OCI-LY1 (cell line): Measurements from ENCODE around the gene SH3BP5.

ENCODE experiments used
- H2AFZ ChIP-seq: fragments of 200-600 bp; sonication (generic), shearing (Covaris generic); 2 replicates; pipeline ENCODE4 v1.6.0; 2014; ENCODE audit warnings: antibody characterized with exemption, mild to moderate bottlenecking, low read length
- H3F3A ChIP-seq: fragments of 200-600 bp; sonication (generic), shearing (Covaris generic); 2 replicates; pipeline ENCODE4 v1.6.0; 2014; ENCODE audit warnings: mild to moderate bottlenecking, antibody characterized with exemption, low read length, moderate library complexity; ENCODE audit not compliant: insufficient read depth
- H3K27ac ChIP-seq: fragments of 200-600 bp; sonication (generic); 2 replicates; pipeline ENCODE4 v1.5.1; 2014; ENCODE audit warnings: low read length, mixed run types, mild to moderate bottlenecking, low read depth; ENCODE audit not compliant: poor library complexity, severe bottlenecking
- H3K27me3 ChIP-seq: fragments of 200-600 bp; sonication (generic); 2 replicates; pipeline ENCODE4 v1.6.0; 2014; ENCODE audit warnings: antibody characterized with exemption, mild to moderate bottlenecking, low read length, moderate library complexity; ENCODE audit not compliant: insufficient read depth
- H3K36me3 ChIP-seq: fragments of 200-600 bp; sonication (generic); 2 replicates; pipeline ENCODE4 v1.6.1; 2014; ENCODE audit warnings: mild to moderate bottlenecking, antibody characterized with exemption, low read length, moderate library complexity, mixed read lengths; ENCODE audit not compliant: insufficient read depth
- H3K4me1 ChIP-seq: fragments of 200-600 bp; sonication (generic); 2 replicates; pipeline ENCODE4 v1.5.1; 2014; ENCODE audit warnings: mild to moderate bottlenecking, low read length, moderate library complexity; ENCODE audit not compliant: insufficient read depth, severe bottlenecking
- H3K4me2 ChIP-seq: fragments of 200-600 bp; sonication (generic), shearing (Covaris generic); 2 replicates; pipeline ENCODE4 v1.6.1; 2014; ENCODE audit warnings: low read length
- H3K4me3 ChIP-seq: fragments of 200-600 bp; sonication (generic); 2 replicates; pipeline ENCODE4 v1.5.1; 2014; ENCODE audit warnings: low read length, low read depth, mild to moderate bottlenecking, mixed read lengths; ENCODE audit not compliant: poor library complexity, severe bottlenecking
- H3K79me2 ChIP-seq: fragments of 200-600 bp; shearing (Covaris generic); 2 replicates; pipeline ENCODE4 v1.6.1; 2016; ENCODE audit warnings: mixed run types, low read length, mixed read lengths; ENCODE audit not compliant: insufficient read depth
- H3K9ac ChIP-seq: fragments of 200-600 bp; sonication (generic), shearing (Covaris generic); 2 replicates; pipeline ENCODE4 v1.6.1; 2014; ENCODE audit warnings: mild to moderate bottlenecking, low read length, mixed read lengths
- H3K9me2 ChIP-seq: fragments of 200-600 bp; sonication (generic), shearing (Covaris generic); 2 replicates; pipeline ENCODE4 v1.6.1; 2014; ENCODE audit warnings: low read depth, mild to moderate bottlenecking, low read length, mixed read lengths
- H3K9me3 ChIP-seq: fragments of 200-600 bp; shearing (Covaris generic); 2 replicates; pipeline ENCODE4 v1.6.1; 2014; ENCODE audit warnings: low read length, mixed read lengths
- H4K20me1 ChIP-seq: fragments of 200-600 bp; sonication (generic), shearing (Covaris generic); 2 replicates; pipeline ENCODE4 v1.6.0; 2016; ENCODE audit warnings: mild to moderate bottlenecking, low read length; ENCODE audit not compliant: insufficient read depth
- EZH2 ChIP-seq: fragments of 200-600 bp; sonication (generic), shearing (Covaris generic); IDR thresholded peaks from 2 replicates; pipeline ENCODE4 v1.8.0; 2017; ENCODE audit warnings: borderline replicate concordance, mixed run types, mild to moderate bottlenecking, antibody characterized with exemption, low read length, moderate library complexity, mixed read lengths
- TF ChIP-seq, protein P1 (sequence below): fragments of 200-600 bp; sonication (generic), shearing (Covaris generic); IDR thresholded peaks from 2 replicates; pipeline ENCODE4 v1.5.1; 2017; ENCODE audit warnings: mild to moderate bottlenecking, antibody characterized with exemption, low read length, moderate library complexity, mixed read lengths

SH3BP5 gene

GRCh38 chr3:15261274-15261673, 71.1 kb downstream of the SH3BP5 start:
- Histone ChIP-seq H2AFZ (no peak overlapping the region), H3K9me2 (no peaks in the 10 kb centered on the region), H3K9ac (no peak overlapping the region), H3K4me2 (no peak overlapping the region), H4K20me1 (no peaks in the 10 kb centered on the region), H3K4me1 (no peaks in the 10 kb centered on the region), H3K79me2 (no peaks in the 10 kb centered on the region), H3K4me3 (no peak overlapping the region), H3K27ac (no peak overlapping the region), H3K9me3 (no peaks in the 10 kb centered on the region), H3K27me3 (no peaks in the 10 kb centered on the region), H3F3A (no peaks in the 10 kb centered on the region), H3K36me3 (peaks cover 8% of the 10 kb centered on the region; the same call in 1 of the 2 replicates)
- TF ChIP-seq, protein P1, sequence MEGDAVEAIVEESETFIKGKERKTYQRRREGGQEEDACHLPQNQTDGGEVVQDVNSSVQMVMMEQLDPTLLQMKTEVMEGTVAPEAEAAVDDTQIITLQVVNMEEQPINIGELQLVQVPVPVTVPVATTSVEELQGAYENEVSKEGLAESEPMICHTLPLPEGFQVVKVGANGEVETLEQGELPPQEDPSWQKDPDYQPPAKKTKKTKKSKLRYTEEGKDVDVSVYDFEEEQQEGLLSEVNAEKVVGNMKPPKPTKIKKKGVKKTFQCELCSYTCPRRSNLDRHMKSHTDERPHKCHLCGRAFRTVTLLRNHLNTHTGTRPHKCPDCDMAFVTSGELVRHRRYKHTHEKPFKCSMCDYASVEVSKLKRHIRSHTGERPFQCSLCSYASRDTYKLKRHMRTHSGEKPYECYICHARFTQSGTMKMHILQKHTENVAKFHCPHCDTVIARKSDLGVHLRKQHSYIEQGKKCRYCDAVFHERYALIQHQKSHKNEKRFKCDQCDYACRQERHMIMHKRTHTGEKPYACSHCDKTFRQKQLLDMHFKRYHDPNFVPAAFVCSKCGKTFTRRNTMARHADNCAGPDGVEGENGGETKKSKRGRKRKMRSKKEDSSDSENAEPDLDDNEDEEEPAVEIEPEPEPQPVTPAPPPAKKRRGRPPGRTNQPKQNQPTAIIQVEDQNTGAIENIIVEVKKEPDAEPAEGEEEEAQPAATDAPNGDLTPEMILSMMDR = no peak
- TF ChIP-seq EZH2 = no peak

DNA sequence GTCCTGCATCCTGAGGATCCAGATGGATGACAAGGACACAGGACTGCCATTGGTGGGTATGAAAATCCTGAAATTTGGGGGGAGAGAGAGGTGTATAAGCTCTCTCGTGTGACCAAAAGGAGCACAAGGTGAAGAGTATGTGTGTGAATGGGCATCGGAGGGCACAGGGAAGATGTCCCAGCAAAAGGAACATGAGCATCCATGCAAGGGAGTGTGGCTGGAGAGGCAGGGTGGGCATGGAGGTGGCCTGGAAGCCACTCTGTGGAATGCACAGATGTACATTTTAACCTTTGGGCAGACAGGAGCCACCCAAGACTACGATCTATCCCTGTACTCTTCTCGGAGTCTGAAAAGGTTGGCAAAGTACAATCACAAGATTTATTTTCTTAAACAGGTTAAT, 71.9 kb downstream of the SH3BP5 start:
- Histone ChIP-seq H3K27me3 (no peaks in the 10 kb centered on the region), H3K27ac (no peak overlapping the region), H3K79me2 (no peaks in the 10 kb centered on the region), H3K9ac (no peak overlapping the region), H3K4me2 (no peak overlapping the region), H4K20me1 (no peaks in the 10 kb centered on the region), H3F3A (no peaks in the 10 kb centered on the region), H3K4me1 (no peaks in the 10 kb centered on the region), H3K4me3 (no peak overlapping the region), H3K9me2 (no peaks in the 10 kb centered on the region), H3K9me3 (no peaks in the 10 kb centered on the region), H2AFZ (no peak overlapping the region), H3K36me3 (peaks cover 15% of the 10 kb centered on the region; the same call in 1 of the 2 replicates)
- TF ChIP-seq, protein P1 = no peak
- TF ChIP-seq EZH2 = no peak

DNA sequence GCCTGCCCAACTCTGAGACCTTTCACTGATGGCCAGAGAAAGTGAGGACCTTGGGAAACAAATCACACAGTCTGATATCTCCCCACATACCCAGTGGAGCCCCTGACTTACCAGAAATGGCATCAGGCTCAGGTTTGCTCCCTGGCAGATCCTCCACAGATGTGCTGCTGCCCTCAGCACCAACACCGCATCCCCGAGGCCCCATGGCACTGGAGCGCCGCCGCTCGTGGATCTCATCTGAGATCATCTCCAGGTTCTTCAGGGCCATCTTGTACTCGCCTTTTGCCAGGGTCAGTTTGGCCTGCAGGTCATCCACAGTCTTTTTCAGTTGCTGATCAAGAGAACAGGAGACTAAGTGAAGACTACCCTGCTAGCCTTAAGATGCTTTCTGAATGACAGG, 73.7 kb downstream of the SH3BP5 start:
- Histone ChIP-seq H4K20me1 (no peaks in the 10 kb centered on the region), H3K4me2 (no peak overlapping the region), H3K9ac (no peak overlapping the region), H3K36me3 (peaks cover 24% of the 10 kb centered on the region; the same call in 1 of the 2 replicates), H3K9me2 (no peaks in the 10 kb centered on the region), H3K4me3 (no peak overlapping the region), H2AFZ (no peak overlapping the region), H3K27ac (no peak overlapping the region), H3K9me3 (no peaks in the 10 kb centered on the region), H3K27me3 (no peaks in the 10 kb centered on the region), H3K79me2 (no peaks in the 10 kb centered on the region), H3F3A (no peaks in the 10 kb centered on the region), H3K4me1 (no peaks in the 10 kb centered on the region)
- TF ChIP-seq, protein P1 = no peak
- TF ChIP-seq EZH2 = no peak
